ENCODE results near the gene TMEM39A. TPM values are rescaled to one million over a fixed set of nuclear protein-coding genes. Genes with fewer than 3 reads are reported as not detected.

Gene TMEM39A
- total and polyA plus RNA-seq, 2 donors (not counting 3 experiments of a cell fraction or from before 2014, with no cell fraction given): 44.6 to 56.0 TPM

DNA sequence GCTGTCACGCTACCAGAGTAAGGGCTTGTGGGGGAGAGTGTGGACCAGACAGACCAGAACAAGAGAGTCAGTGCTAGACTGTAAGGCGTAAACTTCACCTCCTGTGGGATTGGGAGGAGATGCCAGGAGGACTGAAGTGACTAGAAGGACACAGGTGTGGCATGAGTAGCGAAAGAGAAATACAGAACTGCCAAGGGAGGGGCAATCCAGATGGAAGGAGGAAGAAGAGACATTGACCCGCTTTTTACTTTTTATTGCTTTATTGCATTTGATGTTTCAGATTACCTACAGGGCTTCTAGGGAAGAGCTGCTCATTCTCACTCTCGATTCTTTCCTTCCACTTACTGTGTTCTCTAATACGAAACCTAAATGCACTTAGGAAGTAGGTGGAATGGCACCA lies 7.5 kb upstream of the TMEM39A start:
- H3K4me3 ChIP-seq (replicated peaks in 1 of 3; ENCODE audit: insufficient read depth in 1 of 3, low read depth in 1 of 3, low read length in 3 of 3): no peak overlapping the region
- no peaks in the 10 kb centered on the region for H3K9me3 ChIP-seq (replicated peaks; ENCODE audit: control insufficient read depth, insufficient read depth, low read length)
- H3K27ac ChIP-seq (ENCODE audit: insufficient read depth, low read depth, low read length): no peak overlapping the region
- BruUV-seq (replicated peaks): no TSS peak
- H3K9ac ChIP-seq (replicated peaks; ENCODE audit: extremely low read depth, insufficient read depth, low read length): no peak overlapping the region
- H3K79me2 ChIP-seq (ENCODE audit: control insufficient read depth, insufficient read depth, low read length): peaks cover 4% of the 10 kb centered on the region
- CTCF ChIA-PET: interaction anchor here (0.6 to 0.8 kb wide), 2 partner anchors 8 to 24 kb away, joined by 3 read pairs; partner anchors contain the start of gene TMEM39A
- H4K20me1 ChIP-seq (replicated peaks; ENCODE audit: control insufficient read depth, extremely low read depth, insufficient read depth, low read length): no peaks in the 10 kb centered on the region
- DNase-seq (ENCODE audit: low read depth, low spot score) (no peak), FAIRE-seq (no peak)
- peaks cover 13% of the 10 kb centered on the region for H3K4me1 ChIP-seq (ENCODE audit: control insufficient read depth, extremely low read depth, insufficient read depth, low read length)
- H3K36me3 ChIP-seq (ENCODE audit: control insufficient read depth in 2 of 2, extremely low read depth in 1 of 2, insufficient read depth in 2 of 2, low read length in 2 of 2): no peaks in the 10 kb centered on the region
- intact Hi-C loops (cut with micrococcal nuclease) (no loop called here), dilution Hi-C loops (cut with MboI; ENCODE audit: extremely low pct_ligation_motif_present, low sequenced_read_pairs) (no loop called here)
- no peaks in the 10 kb centered on the region for H3K27me3 ChIP-seq (ENCODE audit: control insufficient read depth in 2 of 2, insufficient read depth in 2 of 2, low read length in 2 of 2)
- H2AFZ ChIP-seq (ENCODE audit: low read depth, low read length): no peak overlapping the region
- TF ChIP-seq GATA2 (IDR thresholded peaks at IDR 0.05; ENCODE audit: insufficient read depth, insufficient read length, low read depth, low read length) (no peak), POLR2A (IDR thresholded peaks at IDR 0.05; ENCODE audit: low read depth, low read length) (no peak), POLR2AphosphoS5 (IDR thresholded peaks at IDR 0.05; ENCODE audit: insufficient read depth, low read depth, low read length) (no peak)
- TF ChIP-seq, protein P1, sequence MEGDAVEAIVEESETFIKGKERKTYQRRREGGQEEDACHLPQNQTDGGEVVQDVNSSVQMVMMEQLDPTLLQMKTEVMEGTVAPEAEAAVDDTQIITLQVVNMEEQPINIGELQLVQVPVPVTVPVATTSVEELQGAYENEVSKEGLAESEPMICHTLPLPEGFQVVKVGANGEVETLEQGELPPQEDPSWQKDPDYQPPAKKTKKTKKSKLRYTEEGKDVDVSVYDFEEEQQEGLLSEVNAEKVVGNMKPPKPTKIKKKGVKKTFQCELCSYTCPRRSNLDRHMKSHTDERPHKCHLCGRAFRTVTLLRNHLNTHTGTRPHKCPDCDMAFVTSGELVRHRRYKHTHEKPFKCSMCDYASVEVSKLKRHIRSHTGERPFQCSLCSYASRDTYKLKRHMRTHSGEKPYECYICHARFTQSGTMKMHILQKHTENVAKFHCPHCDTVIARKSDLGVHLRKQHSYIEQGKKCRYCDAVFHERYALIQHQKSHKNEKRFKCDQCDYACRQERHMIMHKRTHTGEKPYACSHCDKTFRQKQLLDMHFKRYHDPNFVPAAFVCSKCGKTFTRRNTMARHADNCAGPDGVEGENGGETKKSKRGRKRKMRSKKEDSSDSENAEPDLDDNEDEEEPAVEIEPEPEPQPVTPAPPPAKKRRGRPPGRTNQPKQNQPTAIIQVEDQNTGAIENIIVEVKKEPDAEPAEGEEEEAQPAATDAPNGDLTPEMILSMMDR (IDR thresholded peaks at IDR 0.05; ENCODE audit: extremely low read depth in 1 of 2, insufficient read depth in 1 of 2, low read depth in 1 of 2, low read length in 2 of 2): no peak
- H3K9me1 ChIP-seq (replicated peaks; ENCODE audit: control insufficient read depth, extremely low read depth, insufficient read depth, low read length): no peaks in the 10 kb centered on the region
- H3K4me2 ChIP-seq (ENCODE audit: insufficient read depth, low read length): no peak overlapping the region
- POLR2A ChIA-PET: no interaction called here

All from endothelial cell of umbilical vein (primary cell).